Astrocyte (in vitro differentiated cells and primary cell): ENCODE measurements around the gene DIAPH3. TPM values are rescaled to one million over a fixed set of nuclear protein-coding genes. Genes with fewer than 3 reads are reported as not detected.
A peak's percentile ranks its signal among the peaks of the same experiment; 100 is the strongest.

Experiments used
- DNase-seq: peaks from one replicate; pipeline ENCODE4 v3.0.0-alpha.2; 2010; ENCODE audit warnings: low read depth
- FAIRE-seq: peaks from 2 replicates; lab custom pipeline; 2011; peaks lifted over from hg19 to GRCh38; lab: Jason Lieb, UNC
- H2AFZ ChIP-seq: 2 replicates; pipeline ENCODE4 v1.6.0; 2012; ENCODE audit warnings: low read depth, low read length, inconsistent platforms
- H3K27ac ChIP-seq: 2 replicates; pipeline ENCODE4 v1.5.1; 2011; ENCODE audit warnings: low read depth, low read length, inconsistent platforms
- H3K27me3 ChIP-seq: 2 replicates; pipeline ENCODE4 v1.6.0; 2011; ENCODE audit warnings: low read length, inconsistent platforms; ENCODE audit not compliant: insufficient read depth
- H3K36me3 ChIP-seq: 2 replicates; pipeline ENCODE4 v1.5.1; 2011; ENCODE audit warnings: low read length, inconsistent platforms; ENCODE audit not compliant: insufficient read depth
- H3K4me1 ChIP-seq: 2 replicates; pipeline ENCODE4 v1.5.1; 2011; ENCODE audit warnings: low read length, inconsistent platforms; ENCODE audit not compliant: insufficient read depth
- H3K4me2 ChIP-seq: 2 replicates; pipeline ENCODE4 v1.6.0; 2012; ENCODE audit warnings: low read length, inconsistent platforms
- H3K4me3 ChIP-seq: 2 replicates; pipeline ENCODE4 v1.5.1; 2011; ENCODE audit warnings: low read depth, mild to moderate bottlenecking, low read length, inconsistent platforms; ENCODE audit not compliant: insufficient read depth
- H3K79me2 ChIP-seq: 2 replicates; pipeline ENCODE4 v1.6.0; 2012; ENCODE audit warnings: mild to moderate bottlenecking, low read length, inconsistent platforms; ENCODE audit not compliant: insufficient read depth
- H3K9ac ChIP-seq: 2 replicates; pipeline ENCODE4 v1.6.0; 2012; ENCODE audit warnings: mild to moderate bottlenecking, low read length, inconsistent platforms
- H3K9me3 ChIP-seq: 2 replicates; pipeline ENCODE4 v1.5.1; 2012; ENCODE audit warnings: low read depth, mild to moderate bottlenecking, low read length, inconsistent platforms; ENCODE audit not compliant: insufficient read depth
- H4K20me1 ChIP-seq: 2 replicates; pipeline ENCODE4 v1.6.0; 2012; ENCODE audit warnings: low read length, inconsistent platforms; ENCODE audit not compliant: insufficient read depth
- H3K27ac Mint-ChIP-seq: one replicate; pipeline ENCODE4 v1.8.0; 2021; ENCODE audit warnings: mild to moderate bottlenecking, mixed read lengths; ENCODE audit not compliant: unreplicated experiment
- H3K27me3 Mint-ChIP-seq: one replicate; pipeline ENCODE4 v1.8.0; 2021; ENCODE audit warnings: low read depth, mixed read lengths; ENCODE audit not compliant: unreplicated experiment
- H3K36me3 Mint-ChIP-seq: one replicate; pipeline ENCODE4 v1.8.0; 2021; ENCODE audit warnings: low read depth, mixed read lengths; ENCODE audit not compliant: unreplicated experiment
- H3K4me1 Mint-ChIP-seq: one replicate; pipeline ENCODE4 v1.8.0; 2021; ENCODE audit warnings: low read depth, mixed read lengths; ENCODE audit not compliant: unreplicated experiment
- H3K4me3 Mint-ChIP-seq: one replicate; pipeline ENCODE4 v1.8.0; 2021; ENCODE audit warnings: mild to moderate bottlenecking, moderate library complexity, mixed read lengths; ENCODE audit not compliant: unreplicated experiment
- H3K9me3 Mint-ChIP-seq: one replicate; pipeline ENCODE4 v1.8.0; 2021; ENCODE audit warnings: mild to moderate bottlenecking, mixed read lengths; ENCODE audit not compliant: unreplicated experiment
- EZH2 ChIP-seq: IDR thresholded peaks from 2 replicates; pipeline ENCODE4 v1.6.1; 2012; ENCODE audit warnings: mild to moderate bottlenecking, low read length, inconsistent platforms; ENCODE audit not compliant: insufficient read depth
- total RNA-seq: library from RNA; stranded (reverse); gene quantifications from 2 replicates; pipeline ENCODE4 v1.2.1, GENCODE V29; 2021
- TF ChIP-seq, protein P1 (sequence below): IDR thresholded peaks from 2 replicates; pipeline ENCODE4 v1.5.1; 2011; ENCODE audit warnings: low read depth, mild to moderate bottlenecking, inconsistent platforms, low read length, moderate library complexity; ENCODE audit not compliant: insufficient read depth

Gene DIAPH3
- total RNA-seq, 1 donor from 2014 or later: 19.0 TPM

GRCh38 chr13:59710996-59711701 lies 452.6 kb downstream of the DIAPH3 start:
- no peaks in the 10 kb centered on the region for H3K4me1 ChIP-seq
- no peaks in the 10 kb centered on the region for H3K9me3 Mint-ChIP-seq
- FAIRE-seq (no peak), DNase-seq (peak; percentile 13)
- H3K79me2 ChIP-seq: no peaks in the 10 kb centered on the region
- H2AFZ ChIP-seq: no peak overlapping the region
- H3K9ac ChIP-seq: no peak overlapping the region
- H3K4me3 Mint-ChIP-seq: no peak overlapping the region
- no peak overlapping the region for H3K27ac Mint-ChIP-seq
- H3K27ac ChIP-seq: no peak overlapping the region
- H4K20me1 ChIP-seq: no peaks in the 10 kb centered on the region
- no peak overlapping the region for H3K4me3 ChIP-seq
- H3K36me3 ChIP-seq: no peaks in the 10 kb centered on the region
- H3K9me3 ChIP-seq: no peaks in the 10 kb centered on the region
- no peak for TF ChIP-seq EZH2
- TF ChIP-seq, protein P1, sequence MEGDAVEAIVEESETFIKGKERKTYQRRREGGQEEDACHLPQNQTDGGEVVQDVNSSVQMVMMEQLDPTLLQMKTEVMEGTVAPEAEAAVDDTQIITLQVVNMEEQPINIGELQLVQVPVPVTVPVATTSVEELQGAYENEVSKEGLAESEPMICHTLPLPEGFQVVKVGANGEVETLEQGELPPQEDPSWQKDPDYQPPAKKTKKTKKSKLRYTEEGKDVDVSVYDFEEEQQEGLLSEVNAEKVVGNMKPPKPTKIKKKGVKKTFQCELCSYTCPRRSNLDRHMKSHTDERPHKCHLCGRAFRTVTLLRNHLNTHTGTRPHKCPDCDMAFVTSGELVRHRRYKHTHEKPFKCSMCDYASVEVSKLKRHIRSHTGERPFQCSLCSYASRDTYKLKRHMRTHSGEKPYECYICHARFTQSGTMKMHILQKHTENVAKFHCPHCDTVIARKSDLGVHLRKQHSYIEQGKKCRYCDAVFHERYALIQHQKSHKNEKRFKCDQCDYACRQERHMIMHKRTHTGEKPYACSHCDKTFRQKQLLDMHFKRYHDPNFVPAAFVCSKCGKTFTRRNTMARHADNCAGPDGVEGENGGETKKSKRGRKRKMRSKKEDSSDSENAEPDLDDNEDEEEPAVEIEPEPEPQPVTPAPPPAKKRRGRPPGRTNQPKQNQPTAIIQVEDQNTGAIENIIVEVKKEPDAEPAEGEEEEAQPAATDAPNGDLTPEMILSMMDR: no peak
- no peaks in the 10 kb centered on the region for H3K27me3 Mint-ChIP-seq
- H3K4me1 Mint-ChIP-seq: no peaks in the 10 kb centered on the region
- H3K4me2 ChIP-seq: no peak overlapping the region
- H3K27me3 ChIP-seq: no peaks in the 10 kb centered on the region
- H3K36me3 Mint-ChIP-seq: no peaks in the 10 kb centered on the region

DNA sequence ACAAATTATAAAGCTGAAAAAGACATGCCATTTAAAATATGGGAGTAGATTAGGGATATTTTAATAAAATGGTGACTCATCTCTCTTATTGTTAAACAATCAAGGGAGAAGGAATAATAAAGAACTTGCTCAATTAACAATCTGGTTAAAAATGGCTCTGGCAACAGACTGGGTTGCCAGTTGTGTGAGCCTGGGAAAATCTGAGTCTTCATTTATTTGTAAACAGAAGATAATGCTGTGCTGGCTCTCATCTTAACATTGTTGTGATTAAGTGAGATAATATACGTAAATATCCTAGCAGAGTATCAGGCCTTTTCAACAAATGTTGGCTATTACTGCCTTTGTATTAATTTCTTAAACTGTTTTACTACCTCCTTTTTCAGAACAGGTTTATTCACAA lies 453.3 kb downstream of the DIAPH3 start:
- Histone ChIP-seq H2AFZ (no peak overlapping the region), H3K36me3 (no peaks in the 10 kb centered on the region), H3K79me2 (no peaks in the 10 kb centered on the region), H3K27me3 (no peaks in the 10 kb centered on the region), H3K4me3 (no peak overlapping the region), H3K4me2 (no peak overlapping the region), H3K9me3 (no peaks in the 10 kb centered on the region), H3K4me1 (no peaks in the 10 kb centered on the region), H3K9ac (no peak overlapping the region), H4K20me1 (no peaks in the 10 kb centered on the region), H3K27ac (no peak overlapping the region)
- TF ChIP-seq, protein P1: no peak
- TF ChIP-seq EZH2: no peak
- H3K36me3 Mint-ChIP-seq: no peaks in the 10 kb centered on the region
- H3K27me3 Mint-ChIP-seq: no peaks in the 10 kb centered on the region
- no peak overlapping the region for H3K4me3 Mint-ChIP-seq
- no peak for DNase-seq
- H3K4me1 Mint-ChIP-seq: no peaks in the 10 kb centered on the region
- no peaks in the 10 kb centered on the region for H3K9me3 Mint-ChIP-seq
- no peak overlapping the region for H3K27ac Mint-ChIP-seq
- no peak for FAIRE-seq
